Islet precursor cell (in vitro differentiated cells): ENCODE results near the gene DYNLT3.

ENCODE experiments used
- DNase-seq: peaks from one replicate; pipeline ENCODE4 v3.0.0-alpha.2; 2018

Gene DYNLT3

GRCh38 chrX:37840931-37841330 is 6.4 kb downstream of the DYNLT3 start:
- no peak for DNase-seq

DNA sequence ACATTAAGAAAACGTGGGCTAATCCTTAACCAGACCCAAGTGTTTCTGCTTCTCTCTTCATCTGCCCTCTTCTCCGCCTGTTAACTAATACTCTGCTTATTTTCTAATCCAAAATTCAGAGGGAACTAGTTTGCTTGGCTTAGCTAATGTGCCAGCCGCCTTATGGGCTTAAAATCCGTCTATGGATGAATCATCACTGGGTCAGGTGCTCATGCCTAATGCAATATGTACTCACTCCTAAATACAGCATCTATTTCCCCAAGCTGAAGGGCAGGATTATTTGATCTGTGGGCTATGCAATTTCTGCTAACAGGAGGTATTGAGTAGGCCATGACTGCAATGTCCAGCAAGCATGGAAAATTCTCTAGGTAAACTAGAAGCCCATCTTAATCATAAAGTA is 12.4 kb downstream of the DYNLT3 start:
- DNase-seq, result no peak

DNA sequence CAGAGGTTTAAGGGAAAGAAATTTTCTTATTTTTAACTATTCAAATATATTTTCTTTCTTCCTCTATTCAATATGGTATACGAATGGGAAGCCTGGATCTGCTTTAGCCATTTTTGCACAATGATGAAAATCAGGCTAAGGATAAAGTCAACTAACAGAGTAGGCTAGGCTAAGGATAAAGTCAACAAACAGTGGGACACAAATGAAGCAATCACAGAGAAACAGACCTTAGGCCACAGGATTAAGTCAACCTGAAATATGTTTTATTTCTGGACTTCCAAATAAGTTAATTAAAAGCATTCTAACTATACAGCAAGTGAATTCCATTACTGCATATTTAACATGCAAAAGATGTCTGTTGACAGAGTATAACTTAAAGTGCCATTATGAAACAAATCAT is 17.0 kb downstream of the DYNLT3 start:
- no peak for DNase-seq

GRCh38 chrX:37829721-37830120 is 17.6 kb downstream of the DYNLT3 start:
- DNase-seq, result no peak

- no peak for DNase-seq
Observed at GRCh38 chrX:37825215-37825842, 22.0 kb downstream of the DYNLT3 start.

- no peak for DNase-seq
Observed at GRCh38 chrX:37824491-37825214, 22.7 kb downstream of the DYNLT3 start.

DNA sequence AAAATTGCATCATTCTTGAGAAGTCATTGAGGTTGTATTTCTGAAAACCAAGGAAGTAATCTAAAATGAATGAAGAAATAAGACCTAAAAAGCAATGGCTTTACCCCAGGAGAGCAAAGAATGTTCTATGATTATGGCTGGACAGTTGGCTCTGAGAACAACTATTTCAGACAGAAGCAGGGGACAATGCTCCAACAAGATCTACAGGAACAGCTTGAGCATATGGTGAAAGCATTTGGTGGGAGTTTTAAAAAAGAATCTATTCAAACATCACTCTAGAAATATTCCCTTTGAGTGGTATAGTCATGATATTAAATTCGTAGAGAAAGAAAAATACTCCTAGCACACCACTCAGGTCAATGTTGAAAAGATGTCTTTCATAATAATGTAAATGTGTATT is 26.7 kb downstream of the DYNLT3 start:
- DNase-seq, result no peak

DNA sequence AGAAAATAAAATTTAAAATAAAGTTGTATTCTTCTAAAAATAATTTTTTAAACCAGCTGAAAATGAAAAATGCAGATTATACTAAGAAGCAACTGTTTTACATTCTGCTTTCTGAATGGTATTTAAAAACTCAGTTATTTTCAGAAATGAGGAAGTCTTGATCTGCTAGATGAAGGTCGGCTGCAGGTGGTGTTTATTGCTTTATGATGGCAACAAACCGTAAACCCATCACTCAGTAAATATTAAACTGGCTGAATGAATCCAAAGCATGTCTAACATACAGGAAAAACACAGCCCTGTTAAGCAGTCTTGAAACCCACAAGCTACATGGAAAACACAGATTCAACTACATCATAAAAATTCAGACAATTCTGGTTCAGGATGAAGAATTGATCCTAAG is 29.3 kb downstream of the DYNLT3 start:
- DNase-seq, result no peak

- no peak for DNase-seq
Observed at GRCh38 chrX:37817579-37817978, 29.8 kb downstream of the DYNLT3 start.

- DNase-seq, result no peak
Observed at GRCh38 chrX:37817176-37817575, 30.2 kb downstream of the DYNLT3 start.

- DNase-seq, result no peak
Observed at GRCh38 chrX:37816766-37817165, 30.6 kb downstream of the DYNLT3 start.

GRCh38 chrX:37815366-37815765 is 32.0 kb downstream of the DYNLT3 start:
- no peak for DNase-seq

DNA sequence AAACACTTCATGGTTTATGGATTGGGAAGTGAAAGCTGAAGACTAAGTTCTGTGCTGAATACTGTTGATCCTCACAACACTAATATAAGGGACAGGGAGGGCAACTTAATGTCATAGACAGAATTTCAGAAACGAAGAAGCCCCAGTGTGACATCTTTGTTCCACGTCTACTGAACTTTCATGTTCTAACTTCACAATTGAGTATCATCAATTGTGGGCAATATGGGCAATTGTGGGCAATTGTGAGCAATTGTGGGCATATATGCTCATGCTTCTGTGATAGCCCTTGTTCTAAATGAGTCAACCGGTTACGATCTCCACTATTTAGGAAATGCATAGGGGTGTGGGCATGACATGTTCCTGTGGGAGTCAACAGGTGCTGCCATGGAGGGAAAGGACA is 33.8 kb downstream of the DYNLT3 start:
- no peak for DNase-seq

- DNase-seq, result no peak
Observed at GRCh38 chrX:37812110-37812509, 35.3 kb downstream of the DYNLT3 start.

DNA sequence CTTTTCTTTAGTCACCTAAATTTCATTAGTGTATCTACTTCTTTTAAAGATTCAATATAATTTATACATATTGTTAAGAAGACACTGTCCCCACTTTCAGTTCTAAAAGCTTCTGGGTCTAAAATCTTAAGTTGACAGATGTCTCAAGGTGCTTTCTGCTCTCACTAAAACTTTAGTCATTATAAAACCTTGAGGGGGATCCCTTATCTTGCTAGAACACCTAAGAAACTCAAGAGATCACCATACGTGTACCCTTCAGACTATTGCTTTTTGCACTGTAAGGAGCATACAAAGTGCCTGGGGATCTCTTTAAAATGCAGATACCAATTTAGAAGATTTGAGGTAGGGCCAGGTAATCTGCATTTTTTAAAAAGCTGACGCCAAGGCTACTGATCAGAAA is 37.4 kb downstream of the DYNLT3 start:
- no peak for DNase-seq

- no peak for DNase-seq
Observed at GRCh38 chrX:37803057-37803456, 44.3 kb downstream of the DYNLT3 start.

DNA sequence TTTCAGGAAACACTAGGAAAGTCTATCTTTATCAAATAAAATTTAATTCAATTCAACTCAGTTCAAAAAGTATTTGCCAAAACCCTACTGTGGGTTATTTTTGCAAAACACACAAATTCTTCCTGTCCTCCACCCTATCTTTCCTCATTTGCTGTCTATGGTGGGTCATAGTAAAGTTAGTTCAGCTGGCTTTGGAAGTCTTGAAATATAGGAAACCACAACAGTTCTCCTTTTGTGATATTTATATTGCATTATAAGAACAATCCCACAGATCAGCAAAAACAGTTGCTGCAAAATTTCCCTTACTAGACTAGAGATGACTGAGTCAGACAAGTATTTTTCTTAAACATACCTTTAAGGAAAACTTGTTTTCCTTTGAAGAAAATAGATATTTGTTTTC is 45.3 kb downstream of the DYNLT3 start:
- DNase-seq, result no peak

DNA sequence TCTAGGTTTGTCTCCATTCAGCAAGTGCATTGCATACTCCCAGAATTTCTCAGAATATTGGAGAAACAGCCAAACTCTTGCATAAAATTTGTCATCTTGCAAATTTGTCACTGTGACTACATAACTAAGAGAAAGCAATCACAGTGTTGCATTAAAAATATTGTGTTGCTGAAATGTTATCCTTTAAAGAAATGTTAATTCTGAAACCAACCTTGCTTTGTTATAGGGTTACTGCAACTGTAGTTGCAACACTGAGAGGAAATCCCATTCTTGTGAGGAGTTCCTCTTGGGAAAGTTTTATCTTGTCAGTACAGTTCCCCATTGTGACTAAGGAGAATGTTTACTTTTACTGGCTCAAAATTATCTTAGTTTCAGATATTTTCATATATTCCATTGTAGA is 46.7 kb downstream of the DYNLT3 start:
- no peak for DNase-seq

DNA sequence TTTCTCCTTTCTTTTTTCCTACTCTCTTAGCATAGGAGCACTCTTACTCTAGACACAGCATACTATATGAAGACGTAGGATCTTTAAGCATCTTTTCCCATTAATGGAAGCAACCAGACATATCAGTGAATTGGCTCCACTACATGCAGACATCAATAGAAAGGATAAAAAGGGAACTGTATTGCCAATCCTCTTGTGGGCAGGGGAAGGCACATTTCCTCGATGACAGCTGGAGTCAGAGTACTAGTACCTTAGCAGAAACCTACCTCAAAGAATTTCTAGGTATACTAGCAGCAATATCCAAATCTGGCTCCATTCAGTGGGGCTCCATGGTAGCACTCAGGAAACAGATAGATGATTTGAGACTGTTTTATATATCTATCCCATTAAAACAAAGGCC is 47.4 kb downstream of the DYNLT3 start:
- no peak for DNase-seq

- DNase-seq, result no peak
Observed at GRCh38 chrX:37796805-37797204, 50.6 kb downstream of the DYNLT3 start.

DNA sequence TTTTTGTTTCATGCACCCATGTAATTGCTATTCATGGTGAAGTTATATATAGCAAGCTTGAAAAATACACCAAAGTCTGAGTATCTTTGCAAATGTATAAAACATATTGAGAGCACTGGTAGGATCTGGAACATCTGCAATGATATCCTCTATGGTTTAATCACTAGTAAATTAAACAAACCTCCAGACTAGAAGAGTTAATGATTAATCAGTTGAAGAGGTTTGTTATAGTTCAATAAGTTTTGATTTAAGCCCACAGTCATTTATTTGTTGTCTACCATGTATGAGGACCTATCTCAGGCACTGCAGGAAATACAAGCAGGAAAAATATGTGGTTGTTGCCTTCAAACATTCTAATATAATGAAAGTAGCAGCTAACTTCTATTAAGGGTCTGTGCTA is 51.1 kb downstream of the DYNLT3 start:
- no peak for DNase-seq
